ENCODE measurements around the gene ISG15.
"Not testable (repeated sequence)": the region's sequence is repeated elsewhere in the genome, so short reads cannot be mapped to it uniquely, and the experiment has no call there.

ISG15 gene

GRCh38 chr1:1013922-1014648, 788 bp downstream of the ISG15 start:
- no peak for DNase-seq (ENCODE audit: low spot score)

GRCh38 chr1:1014799-1015681, 1.7 kb downstream of the ISG15 start:
- DNase-seq (ENCODE audit: low spot score) = no peak

- DNase-seq (ENCODE audit: low spot score) = not testable (repeated sequence)
Observed at GRCh38 chr1:1017397-1018320, 4.4 kb downstream of the ISG15 start.

- DNase-seq (ENCODE audit: low spot score) = not testable (repeated sequence)
Observed at GRCh38 chr1:1018321-1018685, 5.0 kb downstream of the ISG15 start.

- peak; percentile 91 for DNase-seq (ENCODE audit: low spot score)
Observed at GRCh38 chr1:1019122-1019999, 6.1 kb downstream of the ISG15 start.

GRCh38 chr1:1020000-1020404, 6.7 kb downstream of the ISG15 start, which contains the start of gene AGRN:
TSS of gene AGRN (plus strand) at chr1:1020120. CDS start at chr1:1020173, 53 bp downstream.
- DNase-seq (ENCODE audit: low spot score) = peak; percentile 57

GRCh38 chr1:1020415-1021009, 7.2 kb downstream of the ISG15 start:
- no peak for DNase-seq (ENCODE audit: low spot score)

GRCh38 chr1:1021010-1021919, 8.0 kb downstream of the ISG15 start:
- DNase-seq (ENCODE audit: low spot score) = no peak

- no peak for DNase-seq (ENCODE audit: low spot score)
Observed at GRCh38 chr1:1021920-1022259, 8.6 kb downstream of the ISG15 start.

- no peak for DNase-seq (ENCODE audit: low spot score)
Observed at GRCh38 chr1:1022302-1023009, 9.2 kb downstream of the ISG15 start.

- no peak for DNase-seq (ENCODE audit: low spot score)
Observed at GRCh38 chr1:1023700-1024099, 10.4 kb downstream of the ISG15 start.

GRCh38 chr1:1024149-1024770, 11.0 kb downstream of the ISG15 start:
- DNase-seq (ENCODE audit: low spot score) = no peak

GRCh38 chr1:1024771-1025699, 11.7 kb downstream of the ISG15 start:
- no peak for DNase-seq (ENCODE audit: low spot score)

GRCh38 chr1:1025730-1026129, 12.4 kb downstream of the ISG15 start:
- DNase-seq (ENCODE audit: low spot score) = no peak

- DNase-seq (ENCODE audit: low spot score) = no peak
Observed at GRCh38 chr1:1026599-1027413, 13.5 kb downstream of the ISG15 start.

- DNase-seq (ENCODE audit: low spot score) = no peak
Observed at GRCh38 chr1:1027791-1028190, 14.5 kb downstream of the ISG15 start.

All from germinal center (tissue), 1 donor.